ENCODE results near the gene CCND3.

GRCh38 chr6:41967312-41968287 is 26.0 kb upstream of the CCND3 start:
- no peak for TF ChIP-seq FOXA1 (IDR thresholded peaks at IDR 0.05)
- no peak for TF ChIP-seq SUZ12 (IDR thresholded peaks at IDR 0.05)
- TF ChIP-seq CTBP1 (IDR thresholded peaks at IDR 0.05; ENCODE audit: borderline replicate concordance): no peak
- TF ChIP-seq HDGF (IDR thresholded peaks at IDR 0.05; ENCODE audit: borderline replicate concordance): no peak
- TF ChIP-seq FOXM1 (IDR thresholded peaks at IDR 0.05; ENCODE audit: borderline replicate concordance): no peak
- TF ChIP-seq SP1 (IDR thresholded peaks at IDR 0.05): no peak
- no peak for TF ChIP-seq BHLHE40 (IDR thresholded peaks at IDR 0.05; ENCODE audit: borderline replicate concordance)
- TF ChIP-seq ZNF384 (IDR thresholded peaks at IDR 0.05): no peak
- no peak for TF ChIP-seq NFRKB (IDR thresholded peaks at IDR 0.05)
- TF ChIP-seq ARNT (IDR thresholded peaks at IDR 0.05): no peak
